GM19452 (cell line): ENCODE data around the gene TBC1D10A.
"Not testable (repeated sequence)": the region's sequence is repeated elsewhere in the genome, so short reads cannot be mapped to it uniquely, and the experiment has no call there.

Experiments used
- ATAC-seq: cut with Tn5 transposase; IDR thresholded peaks from one replicate; pipeline ENCODE4 v1.9.1; 2021; ENCODE audit not compliant: unreplicated experiment

Gene TBC1D10A

DNA sequence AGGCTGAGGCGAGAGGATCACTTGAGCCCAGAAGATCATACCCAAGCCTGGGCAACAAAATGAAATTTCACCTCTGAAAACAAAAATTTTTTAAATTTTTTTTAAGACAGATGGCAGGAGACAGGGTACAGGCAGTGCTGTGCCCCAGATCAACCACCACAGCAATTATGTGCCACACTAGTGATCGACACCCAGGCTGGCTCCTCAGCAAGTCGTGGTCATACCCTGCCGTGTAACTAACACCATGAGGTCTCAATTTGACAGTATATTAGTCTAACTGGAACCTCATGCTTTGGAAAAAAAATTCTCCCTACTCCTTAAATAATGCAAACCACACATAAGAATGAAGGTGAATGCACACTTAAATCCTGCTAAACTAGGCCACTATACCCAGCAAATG, 21.7 kb upstream of the TBC1D10A start:
- ATAC-seq, result no peak

DNA sequence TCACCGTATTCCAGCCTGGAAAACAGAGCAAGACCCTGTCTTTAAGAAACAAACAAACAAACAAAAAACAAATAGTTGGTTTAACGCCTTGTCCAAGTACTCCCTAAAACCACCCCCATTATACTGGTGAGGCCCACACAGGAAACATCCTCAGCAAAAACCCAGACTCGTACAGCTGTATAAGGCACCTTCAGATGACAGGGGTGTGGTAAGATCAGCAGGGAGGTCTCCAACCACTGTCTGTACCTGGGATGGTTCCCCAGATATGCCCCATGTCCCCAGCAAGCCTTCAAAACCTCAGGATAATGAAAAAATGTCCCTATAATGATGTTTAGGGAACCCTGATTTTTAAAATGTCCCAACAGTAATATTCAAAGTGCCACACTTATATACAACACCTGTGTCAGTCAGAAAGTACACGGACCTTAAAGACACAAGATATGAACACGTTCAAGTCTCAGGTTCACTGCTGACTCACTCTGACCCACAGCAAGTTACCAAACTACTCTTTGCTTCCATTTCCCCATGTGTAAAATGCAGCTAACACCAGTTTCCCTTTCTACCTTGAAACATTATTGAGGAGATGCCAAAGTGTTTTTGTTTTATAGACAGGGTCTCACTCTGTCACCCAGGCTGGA, 20.6 kb upstream of the TBC1D10A start:
- ATAC-seq, result no peak

DNA sequence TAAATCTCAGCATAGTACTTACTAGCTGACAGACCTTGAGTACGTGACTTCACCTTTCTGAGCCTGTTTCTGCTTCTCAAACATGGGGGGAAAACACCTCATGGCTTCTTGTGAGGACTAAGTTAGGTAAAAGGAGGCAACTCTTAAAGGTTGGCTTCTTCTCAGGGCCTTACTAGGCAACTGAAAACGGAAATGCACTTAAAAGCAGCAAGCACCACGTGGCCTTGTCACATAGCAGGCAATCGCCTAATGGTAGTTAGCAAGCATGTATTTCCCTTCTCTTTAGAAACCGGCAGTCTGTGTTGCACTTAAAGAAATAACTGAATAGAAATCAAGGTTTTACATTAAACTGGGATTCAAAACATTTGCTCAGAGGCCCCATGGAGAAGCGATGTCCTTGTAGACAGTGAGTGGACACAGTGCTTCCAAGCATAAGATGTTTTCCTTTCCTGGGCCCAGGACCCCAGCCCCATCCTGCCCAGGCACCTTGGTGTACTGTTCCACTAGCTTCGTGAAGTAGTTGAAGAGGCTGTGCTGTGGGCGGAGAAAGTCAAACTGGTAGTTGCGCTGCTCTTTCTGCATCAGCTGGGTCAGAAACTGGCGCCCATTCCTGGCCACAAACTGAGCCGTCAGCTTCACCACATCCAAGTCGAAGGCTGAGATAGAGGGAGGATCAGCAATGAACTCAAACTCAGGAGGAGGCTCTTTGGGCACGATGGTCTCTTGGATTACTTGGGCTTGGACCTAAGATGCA, 17.9 kb upstream of the TBC1D10A start:
- no peak for ATAC-seq

DNA sequence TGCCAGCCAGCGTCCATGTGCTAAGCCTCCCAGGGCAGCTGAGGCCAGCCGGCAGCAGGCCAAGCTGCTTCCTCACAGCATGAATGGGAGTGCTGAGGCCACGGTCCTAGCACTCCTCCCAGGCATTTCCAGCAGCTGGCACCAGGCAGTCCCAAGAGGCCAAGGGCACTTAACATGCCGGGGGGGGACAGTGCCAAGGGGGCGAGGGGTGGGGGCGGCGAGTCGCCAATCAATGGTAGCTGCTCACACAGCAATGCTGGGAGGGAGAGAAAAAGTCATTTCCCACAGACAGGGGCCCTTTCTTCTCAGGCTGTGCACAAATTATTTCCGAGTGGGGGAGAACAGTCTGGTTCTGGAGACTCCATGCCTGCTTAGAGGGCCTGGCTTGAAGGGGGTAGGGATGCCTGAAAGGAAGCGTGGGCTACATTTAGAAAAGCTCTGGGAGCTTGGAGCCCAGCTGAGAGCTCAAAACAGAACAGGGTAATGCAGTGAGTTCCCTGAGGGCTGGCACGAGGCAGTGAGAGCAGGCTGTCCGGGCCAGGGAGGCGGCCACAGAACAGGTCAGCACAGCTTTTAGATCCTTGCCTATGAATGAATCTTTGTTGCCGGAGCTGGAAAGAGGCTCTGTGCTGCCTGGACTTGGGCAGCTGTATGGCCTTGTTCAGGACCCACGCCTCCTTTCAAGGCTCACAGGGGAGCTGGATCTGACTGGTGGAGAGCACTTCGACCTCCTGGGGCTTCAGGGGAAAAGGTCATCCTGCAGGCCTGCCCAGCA, 14.4 kb upstream of the TBC1D10A start:
- no peak for ATAC-seq

DNA sequence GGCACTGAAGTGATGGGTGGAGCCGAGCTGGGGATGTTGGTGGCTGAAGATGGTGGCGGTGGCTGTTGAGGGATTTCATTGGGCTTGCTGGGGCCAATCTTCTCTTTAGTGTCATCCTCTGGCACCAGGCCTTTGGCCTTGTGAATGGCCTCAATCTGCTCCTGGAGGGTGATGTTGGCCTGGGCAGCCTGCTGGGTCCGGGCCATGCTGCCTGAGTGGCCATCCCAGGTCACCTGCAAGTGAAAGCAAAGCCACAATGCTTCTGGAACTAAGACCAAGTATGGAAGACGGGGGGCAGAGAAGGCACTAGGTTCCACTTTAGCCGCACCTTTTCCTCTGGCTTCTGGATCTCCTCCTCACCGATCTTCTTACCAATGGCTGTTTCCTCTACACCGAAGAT, 12.1 kb upstream of the TBC1D10A start:
- no peak for ATAC-seq

DNA sequence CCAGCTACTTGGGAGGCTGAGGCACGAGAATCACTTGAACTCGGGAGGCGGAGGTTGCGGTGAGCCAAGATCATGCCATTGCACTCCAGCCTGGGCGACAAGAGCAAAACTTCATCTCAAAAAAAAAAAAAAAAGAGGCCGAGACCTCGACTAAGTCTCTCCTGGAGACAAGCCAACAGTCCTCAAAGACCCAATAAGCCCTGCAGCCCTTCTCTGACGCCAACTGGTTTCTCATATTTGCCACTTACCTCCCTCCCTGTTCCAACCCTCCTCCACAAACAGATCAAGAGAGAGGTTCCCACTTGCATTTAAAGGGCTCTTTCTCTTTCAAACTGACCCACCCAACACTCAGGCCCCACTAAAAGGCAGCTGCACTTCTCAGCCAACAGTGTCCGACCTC, 11.6 kb upstream of the TBC1D10A start:
- not testable (repeated sequence) for ATAC-seq

DNA sequence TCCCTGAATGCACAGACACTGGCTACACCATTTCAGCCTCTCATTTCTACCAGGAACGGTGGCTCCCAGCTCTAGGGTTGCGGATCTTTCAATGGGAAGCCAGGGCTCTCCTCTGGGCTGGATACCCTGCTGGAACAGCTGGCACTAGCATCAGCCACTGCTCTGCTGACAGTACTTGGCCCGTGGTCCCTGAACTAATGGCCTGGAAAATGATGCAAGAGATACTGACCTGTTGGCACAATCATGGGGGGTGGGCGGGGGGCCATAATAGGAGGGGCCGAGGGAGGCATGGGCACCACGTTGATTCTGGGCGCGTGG, 10.7 kb upstream of the TBC1D10A start:
- ATAC-seq, result no peak

DNA sequence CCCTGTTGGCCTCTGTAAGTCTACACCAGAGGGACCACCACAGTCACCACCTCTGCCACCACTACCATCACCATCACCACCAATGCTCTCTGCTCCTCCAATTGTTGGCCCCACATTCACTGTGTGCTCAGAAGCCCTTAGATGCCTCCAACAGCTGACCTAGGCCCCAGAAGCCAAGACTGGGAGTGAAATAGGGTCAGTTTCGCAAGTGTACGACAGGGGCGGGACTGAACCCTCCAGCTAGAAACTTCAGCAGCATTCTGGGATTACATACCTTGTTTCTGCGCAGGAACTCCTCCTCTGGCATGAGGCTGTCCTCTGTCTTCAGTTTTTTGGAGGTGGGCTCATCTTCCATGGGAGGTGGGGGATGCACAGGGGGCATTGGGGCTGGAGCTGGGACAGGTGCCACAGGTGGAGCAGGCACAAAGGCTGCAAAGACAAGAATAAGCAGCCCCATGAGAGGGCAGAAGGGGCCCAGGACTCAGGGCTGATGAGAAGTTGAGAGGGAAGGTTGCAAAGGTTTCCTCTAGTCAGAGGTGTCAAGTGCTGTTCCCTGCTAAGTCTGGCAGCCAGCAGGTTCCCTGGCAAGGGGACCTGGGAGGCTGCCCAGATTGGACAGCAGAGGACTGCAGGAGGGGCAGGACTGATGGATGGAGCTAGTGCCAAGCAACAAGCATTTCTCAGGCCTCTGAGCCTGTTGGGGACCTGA, 10.2 kb upstream of the TBC1D10A start:
- ATAC-seq, result no peak

DNA sequence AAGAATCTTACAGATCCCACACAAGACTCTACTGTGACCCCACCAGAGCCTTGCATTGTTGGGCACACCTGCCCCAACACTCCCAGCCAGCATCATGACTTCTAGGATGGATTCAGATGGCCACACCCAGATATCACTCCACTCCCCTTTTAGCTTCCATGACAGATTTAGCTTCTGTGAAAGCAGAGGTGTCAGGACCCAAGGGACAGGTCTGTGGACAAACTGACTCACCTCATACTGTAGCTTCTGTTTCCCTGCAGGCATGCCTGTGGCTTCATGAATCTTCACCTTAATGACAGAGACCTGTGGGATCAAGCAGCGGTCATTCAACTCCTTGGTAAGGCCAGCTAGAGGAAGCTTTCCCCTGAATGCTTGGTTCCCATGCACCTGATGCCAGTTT, 8.5 kb upstream of the TBC1D10A start:
- ATAC-seq, result no peak

DNA sequence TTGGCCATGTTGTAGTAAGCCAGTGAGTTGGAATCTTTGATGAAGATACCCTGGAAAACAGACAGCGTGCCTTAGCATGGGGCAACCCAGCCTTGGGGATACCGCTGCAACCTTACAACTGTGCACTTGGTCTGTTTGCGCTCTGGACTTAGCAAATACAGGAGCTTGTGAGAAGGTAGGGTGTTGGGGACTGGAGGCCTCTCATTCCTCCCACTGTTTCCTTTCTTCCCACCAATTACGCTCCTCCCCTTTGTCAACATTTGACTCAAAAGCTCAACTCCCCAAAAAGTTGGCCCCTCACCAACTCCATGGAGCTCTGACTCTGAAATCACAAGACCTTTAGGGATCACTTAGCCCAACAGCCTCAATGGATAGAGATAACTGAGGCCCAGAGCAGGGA, 7.9 kb upstream of the TBC1D10A start:
- ATAC-seq, result no peak

DNA sequence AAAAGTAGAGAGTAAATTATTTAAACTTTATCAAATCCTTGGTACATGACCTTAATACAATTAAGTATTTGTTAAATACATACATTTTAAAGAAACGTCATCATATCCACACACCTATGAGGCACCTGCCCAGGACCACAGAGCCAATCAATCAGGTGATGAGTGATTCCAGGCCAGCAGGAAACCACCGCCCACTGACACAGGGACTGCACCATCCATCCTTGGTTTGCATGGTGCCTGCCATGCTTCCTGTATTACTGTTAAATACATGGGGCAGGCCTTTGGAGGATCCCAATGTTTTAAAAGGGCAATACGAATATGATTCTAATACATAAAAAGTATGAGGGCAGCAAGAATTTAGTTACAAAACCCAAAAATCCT, 7.0 kb upstream of the TBC1D10A start:
- ATAC-seq, result no peak

DNA sequence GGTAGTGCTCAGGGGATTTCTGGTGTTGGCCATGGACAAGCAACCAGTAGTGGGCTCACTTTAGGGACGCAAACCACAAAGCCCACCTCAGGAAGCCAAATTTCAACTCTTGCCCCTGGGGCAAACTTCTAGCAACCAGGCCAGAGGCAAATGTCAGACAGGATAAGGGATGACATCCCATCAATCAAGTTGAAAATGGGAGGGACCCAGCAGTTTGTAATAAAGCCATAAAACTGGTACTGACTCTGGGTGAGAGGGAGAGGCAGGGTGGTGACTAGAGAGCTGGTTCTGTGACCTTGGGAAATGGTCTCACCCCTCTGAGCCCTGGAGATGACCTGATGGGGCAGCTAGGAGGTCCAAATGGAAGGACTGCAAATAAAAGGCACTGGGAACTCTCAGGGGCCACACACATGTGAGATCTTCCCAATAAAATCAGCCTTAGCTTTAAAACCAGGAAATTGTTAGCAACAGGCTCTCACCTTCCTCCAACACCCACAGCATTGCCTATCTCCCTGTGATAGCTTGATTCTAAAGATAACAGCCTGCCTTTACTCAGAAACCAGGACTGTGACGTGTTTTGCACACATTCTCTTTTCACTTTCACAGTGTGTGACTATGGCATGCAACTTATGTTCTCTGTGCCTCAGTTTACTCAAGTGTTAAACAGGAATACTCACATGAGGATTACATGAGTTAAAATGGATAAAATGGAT, 6.4 kb upstream of the TBC1D10A start:
- no peak for ATAC-seq

DNA sequence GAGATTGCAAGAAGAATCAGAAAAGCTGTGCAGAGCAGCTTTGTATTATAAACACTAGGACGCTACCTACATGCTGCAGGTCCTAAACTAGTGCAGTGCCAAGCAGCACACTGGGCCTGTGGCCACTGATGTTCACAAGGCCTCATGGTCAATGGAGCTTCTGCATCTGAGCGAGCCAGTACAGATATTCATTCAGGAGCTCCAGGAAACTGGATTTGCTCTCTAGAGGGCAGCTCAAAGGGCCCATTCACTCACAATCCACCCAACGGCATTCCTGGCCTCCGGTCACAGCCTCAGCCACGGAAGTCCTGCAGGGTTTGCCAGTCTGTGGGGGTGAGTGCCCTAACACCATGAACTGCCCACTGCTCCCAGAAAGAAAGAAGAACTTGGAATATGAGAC, 5.8 kb upstream of the TBC1D10A start:
- no peak for ATAC-seq

DNA sequence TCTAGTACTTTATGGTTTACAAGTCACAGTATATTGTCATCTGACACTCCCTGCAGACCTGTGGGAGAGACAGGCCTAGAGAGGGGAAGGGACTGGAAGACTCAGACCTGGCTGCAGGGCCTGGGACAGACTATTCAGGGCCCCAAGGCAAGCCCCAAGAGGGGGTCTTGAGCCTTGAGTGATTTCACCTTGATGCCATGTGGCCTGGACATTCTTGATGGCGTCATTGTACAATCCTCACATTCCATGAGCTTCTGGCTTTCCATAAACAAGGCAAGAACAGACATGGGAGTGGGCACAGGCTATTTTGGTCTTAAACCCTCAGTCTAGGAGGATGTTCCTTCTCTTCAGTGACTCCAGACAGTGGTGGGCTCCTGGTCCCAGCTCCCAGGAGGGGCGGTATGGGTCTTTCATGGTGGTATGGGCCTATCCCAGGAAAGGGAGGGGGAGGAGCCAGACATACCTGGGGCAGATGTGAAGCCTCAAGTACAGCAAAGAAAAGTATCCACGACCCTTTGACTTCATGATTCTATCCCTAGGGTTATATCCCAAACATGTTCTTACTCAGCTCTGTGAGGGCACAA, 1.8 kb upstream of the TBC1D10A start:
- no peak for ATAC-seq

DNA sequence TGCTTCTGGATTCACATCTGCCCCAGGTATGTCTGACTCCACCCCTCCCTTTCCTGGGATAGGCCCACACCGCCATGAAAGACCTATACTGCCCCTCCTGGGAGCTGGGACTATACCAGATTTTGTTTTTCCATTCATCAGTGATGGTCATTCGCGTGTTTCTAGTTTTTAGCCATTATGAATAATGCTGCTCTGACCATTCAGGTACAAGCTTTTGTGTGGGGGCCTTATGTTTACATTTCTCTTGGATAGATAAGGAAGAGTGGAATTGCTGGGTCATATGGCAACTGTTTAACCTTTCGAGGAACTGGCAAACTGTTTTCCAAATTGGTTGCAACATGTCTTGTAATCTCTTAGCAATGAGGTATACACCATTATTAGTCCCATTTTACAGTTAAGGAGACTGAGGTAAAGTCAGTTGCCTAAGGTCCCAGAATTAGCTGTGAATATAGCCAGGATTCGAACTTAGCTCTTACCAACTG, 1.2 kb upstream of the TBC1D10A start:
- no peak for ATAC-seq

DNA sequence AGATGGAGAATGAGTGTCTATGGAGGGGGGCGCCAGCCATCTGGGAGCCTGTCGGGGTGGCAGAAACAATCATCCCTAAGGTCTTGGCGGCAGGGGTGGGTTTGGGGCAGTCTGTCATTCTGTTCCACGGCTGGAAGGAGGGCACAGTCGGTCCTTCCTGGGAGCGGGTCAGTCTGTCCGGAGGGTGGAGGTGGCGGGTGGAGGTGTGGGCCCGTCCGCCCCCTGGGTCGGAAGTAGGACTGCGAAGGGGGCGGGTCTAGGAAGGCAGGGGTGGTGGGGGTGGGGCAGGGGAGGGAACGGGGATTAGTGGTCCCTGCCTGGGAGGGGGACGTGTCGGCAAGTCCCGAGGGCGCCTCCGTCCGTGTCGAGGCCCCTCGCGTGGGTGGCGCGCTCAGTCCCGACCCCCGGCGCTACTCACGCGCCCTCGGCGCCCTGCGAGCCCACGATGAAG, 461 bp downstream of the TBC1D10A start:
- ATAC-seq, result peak; percentile 13

DNA sequence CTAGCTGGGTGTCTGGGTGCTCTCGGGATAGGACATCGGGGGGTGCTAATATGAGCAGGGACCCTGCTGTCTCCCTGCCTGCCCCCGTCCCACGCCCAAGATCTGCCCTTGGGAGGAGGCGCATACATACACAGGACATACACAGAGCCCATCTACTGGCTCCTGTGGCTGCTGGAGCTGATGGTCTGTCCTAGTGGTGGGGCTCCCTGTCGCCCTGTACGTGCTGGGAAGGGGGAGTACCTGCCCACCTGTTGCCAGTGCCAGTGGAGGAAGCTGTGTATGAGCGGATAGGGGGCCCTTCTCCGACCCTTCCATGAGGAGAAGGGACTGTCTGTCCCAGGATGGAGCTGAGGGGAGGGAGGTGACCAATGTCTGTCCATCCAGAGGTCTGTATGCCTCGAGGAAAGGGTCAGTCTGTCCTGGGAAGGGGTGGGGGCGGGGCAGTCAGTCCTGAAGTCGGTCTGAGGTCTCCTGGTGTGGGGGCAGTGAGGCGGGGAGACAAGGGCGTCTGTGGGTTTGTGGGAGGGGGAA, 952 bp downstream of the TBC1D10A start:
- ATAC-seq, result no peak

DNA sequence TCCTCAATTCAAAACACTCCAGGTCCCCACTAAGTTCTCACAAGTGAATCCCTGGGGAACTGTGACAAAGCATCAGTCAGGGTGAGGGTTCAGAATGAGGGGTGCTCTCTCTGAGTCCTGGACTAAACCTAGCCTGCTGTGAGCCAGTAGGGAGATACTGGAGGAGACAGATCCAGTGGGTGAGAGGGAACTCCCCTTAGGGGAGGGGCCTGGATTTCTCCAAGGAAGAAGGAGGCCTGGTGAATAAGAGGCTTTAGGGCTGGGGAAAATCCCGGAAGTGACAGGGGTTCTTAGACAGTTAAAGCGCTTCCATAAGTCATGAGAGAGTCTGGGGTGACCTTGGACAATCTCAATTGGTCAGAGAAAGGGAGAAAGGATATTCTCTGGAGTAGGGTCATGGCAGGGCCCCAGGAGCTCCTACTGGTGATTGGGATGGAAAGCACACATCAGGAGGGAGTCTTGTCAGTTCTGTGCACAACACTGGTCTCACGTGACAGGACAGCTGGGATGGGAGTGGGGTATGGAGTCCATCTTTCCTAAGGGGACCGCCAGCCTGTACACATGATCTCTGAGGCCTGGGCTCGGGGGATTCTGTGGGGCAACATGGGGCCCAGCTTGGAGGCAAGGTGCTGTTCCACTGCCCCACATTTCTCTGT, 1.5 kb downstream of the TBC1D10A start:
- ATAC-seq, result no peak

DNA sequence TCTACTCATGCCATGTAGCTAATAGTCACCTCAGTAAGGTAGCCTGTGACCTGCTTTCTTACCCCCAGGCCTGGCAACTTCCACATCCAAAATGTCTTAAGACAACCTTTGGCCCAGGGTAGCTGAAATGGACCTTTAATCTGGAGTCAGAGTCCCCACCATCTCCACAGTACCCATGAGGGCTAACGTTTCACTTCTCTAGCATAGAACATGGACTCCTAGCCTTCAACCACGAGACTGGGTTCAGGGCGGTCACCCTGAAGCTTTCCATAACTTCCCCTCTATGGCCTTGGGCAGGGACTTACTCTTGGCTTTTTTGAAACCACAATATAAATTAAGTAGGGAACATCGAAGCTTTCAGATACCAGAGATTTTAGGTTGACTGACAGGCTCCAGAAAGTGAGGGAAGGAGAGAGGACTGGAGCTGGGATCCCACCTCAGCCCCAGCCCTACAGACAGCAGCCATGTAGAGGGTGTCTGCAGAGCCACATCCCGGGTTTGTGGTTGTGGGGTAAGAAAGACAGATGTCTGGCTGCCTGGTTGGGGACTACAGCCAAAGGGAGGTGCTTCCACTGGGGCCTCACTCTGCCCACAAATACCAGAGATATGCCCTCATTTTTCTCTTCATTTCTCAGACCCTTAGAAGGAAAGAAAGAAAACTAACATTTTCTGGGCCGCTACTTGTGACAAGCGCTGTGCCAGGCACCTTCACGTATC, 2.6 kb downstream of the TBC1D10A start:
- no peak for ATAC-seq
